GM15510 (cell line): ENCODE measurements around the gene CD244.
A peak's percentile ranks its signal among the peaks of the same experiment; 100 is the strongest.

Source experiments
- POLR2A ChIP-seq: IDR thresholded peaks from 3 replicates; pipeline ENCODE4 v1.6.1; 2011; ENCODE audit warnings: borderline replicate concordance; ENCODE audit not compliant: insufficient read length; ENCODE audit errors: extremely low read depth

The CD244 gene

DNA sequence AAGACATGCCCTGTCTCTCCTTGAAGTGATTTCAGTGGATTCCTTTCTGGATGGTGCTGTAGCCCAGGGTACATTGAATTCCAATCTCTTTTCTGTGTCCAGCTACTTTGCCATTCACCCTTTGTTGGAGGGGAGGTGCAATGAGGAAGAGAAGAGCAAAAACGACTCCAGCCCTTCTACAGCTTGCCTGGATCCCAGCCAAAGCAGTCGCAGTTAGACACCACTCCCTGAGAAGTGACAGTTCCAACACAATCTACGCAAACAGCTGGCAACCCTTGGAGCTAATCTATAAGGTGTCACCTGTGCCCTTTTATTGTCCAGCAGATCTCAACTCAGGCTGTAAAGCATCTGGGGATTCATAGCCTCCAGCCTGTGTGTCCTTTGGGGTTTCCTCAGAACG lies 4.6 kb downstream of the CD244 start:
- no peak for TF ChIP-seq POLR2A

- TF ChIP-seq POLR2A = no peak
Observed at GRCh38 chr1:160855181-160855981, 7.3 kb downstream of the CD244 start.

GRCh38 chr1:160853754-160854153 lies 8.9 kb downstream of the CD244 start:
- no peak for TF ChIP-seq POLR2A

DNA sequence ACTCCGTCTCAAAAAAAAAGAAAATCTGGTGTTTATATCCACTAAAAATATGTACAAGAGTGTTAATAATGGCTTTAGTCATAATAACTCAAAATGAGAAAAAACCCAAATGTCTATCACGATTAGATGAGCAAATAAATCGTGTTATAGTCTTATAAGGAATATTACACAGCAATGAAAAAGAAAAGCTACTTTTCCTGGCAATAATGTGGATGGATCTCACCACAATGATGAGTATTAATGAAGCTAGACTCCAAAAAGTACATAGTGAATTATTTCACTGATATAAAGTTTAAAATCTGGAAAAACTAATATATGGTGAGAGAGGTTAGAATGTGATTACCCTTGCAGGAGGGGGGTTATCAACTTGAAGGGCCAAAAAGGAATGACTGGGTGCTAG lies 9.7 kb downstream of the CD244 start:
- no peak for TF ChIP-seq POLR2A

- no peak for TF ChIP-seq POLR2A
Observed at GRCh38 chr1:160850993-160851392, 11.7 kb downstream of the CD244 start.

DNA sequence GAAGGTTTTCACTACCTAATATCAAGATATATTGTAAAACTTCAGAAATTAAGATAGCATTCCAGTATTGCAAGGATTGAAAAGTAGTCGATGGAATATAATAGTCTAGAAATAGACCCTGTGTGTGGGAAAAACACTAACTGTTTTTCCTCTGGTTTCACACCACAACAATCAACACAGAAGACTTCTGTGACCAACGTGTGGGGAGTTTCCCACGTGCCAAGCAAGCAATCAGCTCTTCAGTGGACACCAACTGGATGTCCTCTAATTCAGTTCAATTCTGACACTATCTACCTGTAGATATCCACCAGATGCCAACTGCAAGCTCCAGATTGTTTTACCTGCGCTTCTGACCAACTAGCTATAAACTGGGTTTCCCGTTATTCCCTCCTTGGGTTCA lies 12.1 kb downstream of the CD244 start:
- TF ChIP-seq POLR2A = no peak

DNA sequence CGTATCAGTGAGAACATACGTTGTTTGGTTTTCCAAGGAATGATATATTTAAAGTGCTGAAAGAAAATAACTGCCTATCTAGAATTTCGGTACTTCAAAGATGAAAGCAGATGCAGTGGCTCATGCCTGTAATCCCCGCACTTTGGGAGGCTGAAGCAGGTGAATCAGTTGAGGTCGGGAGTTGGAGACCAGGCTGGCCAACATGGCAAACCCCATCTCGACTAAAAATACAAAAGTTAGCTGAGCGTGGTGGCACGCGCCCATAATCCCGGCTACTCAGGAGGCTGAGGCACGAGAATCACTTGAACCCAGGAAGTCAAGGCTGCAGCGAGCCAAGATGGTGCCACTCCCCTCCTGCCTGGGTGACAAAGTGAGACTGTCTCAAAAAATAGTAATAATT lies 16.4 kb downstream of the CD244 start:
- TF ChIP-seq POLR2A = no peak

- TF ChIP-seq POLR2A = no peak
Observed at GRCh38 chr1:160844447-160845232, 18.0 kb downstream of the CD244 start.

- TF ChIP-seq POLR2A = no peak
Observed at GRCh38 chr1:160841079-160841478, 21.6 kb downstream of the CD244 start.

DNA sequence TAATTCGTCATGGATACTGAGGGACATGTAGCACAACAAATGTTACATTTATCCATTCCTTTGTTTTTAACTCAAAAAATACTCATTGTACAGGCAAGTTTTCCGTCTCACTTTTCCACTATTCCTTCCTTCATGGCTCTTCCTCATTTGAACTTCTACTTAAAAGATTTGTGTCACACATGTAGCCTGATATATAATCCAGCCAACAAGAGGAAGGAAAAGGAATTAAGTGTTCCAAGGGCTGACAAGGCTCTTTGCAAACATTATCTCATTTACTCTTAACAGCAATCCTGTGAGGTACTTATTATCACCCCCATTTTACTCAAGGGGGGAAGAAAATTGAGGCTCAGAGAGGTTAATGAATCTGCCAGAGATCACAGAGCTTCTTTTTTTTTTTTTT lies 22.9 kb downstream of the CD244 start:
- TF ChIP-seq POLR2A = no peak

DNA sequence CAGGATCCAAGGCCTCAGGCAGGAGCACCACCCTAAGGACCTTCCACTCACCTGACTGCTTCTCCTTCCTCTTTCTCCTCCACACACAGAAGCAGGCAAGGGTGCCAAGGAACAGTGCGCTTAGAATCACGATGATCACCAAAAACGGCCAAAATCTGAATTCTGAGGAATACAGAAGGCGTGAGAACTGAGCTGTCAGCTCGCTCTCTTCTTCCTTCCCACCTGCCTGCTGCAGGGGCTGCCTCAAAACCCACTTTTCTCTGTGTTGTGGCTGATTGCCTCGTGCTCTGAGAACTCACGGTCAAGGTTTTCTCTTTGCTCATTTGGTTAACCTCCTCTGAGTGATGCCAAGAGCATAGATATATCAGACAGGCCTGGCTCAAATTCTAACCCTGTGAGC lies 23.8 kb downstream of the CD244 start:
- TF ChIP-seq POLR2A = no peak

- peak; percentile 40 for TF ChIP-seq POLR2A
Observed at GRCh38 chr1:160837558-160838205, 25.0 kb downstream of the CD244 start.

GRCh38 chr1:160836981-160837557 lies 25.6 kb downstream of the CD244 start:
- TF ChIP-seq POLR2A = no peak

DNA sequence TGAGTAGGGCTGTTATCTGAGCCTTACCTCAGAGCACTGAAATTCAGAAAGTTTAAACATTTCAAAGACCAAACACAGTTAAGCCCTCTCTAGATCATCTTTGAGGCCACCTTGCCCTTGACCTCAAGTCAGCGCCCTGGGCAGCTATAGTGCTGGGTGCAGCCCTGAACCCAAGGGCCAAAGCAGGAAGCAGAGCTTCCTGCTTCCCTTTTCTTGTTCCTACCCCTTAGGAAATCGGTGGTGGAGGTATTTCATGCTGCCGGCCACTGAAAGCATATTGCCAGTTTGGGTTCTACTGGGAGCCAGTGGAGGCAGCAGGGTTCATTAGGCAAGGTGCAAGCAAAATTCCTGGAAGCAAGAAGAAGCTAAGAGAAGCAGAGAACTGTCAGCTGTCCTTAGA lies 26.1 kb downstream of the CD244 start:
- no peak for TF ChIP-seq POLR2A

GRCh38 chr1:160835751-160836150 lies 26.9 kb downstream of the CD244 start:
- TF ChIP-seq POLR2A = no peak

- no peak for TF ChIP-seq POLR2A
Observed at GRCh38 chr1:160834945-160835565, 27.6 kb downstream of the CD244 start.
